NCI-H128 (cell line): ENCODE measurements around the gene OSBP2.
"Not testable (repeated sequence)": the region's sequence is repeated elsewhere in the genome, so short reads cannot be mapped to it uniquely, and the experiment has no call there.

Experiments
- DNase-seq: peaks from one replicate; lab custom pipeline; 2025; ENCODE audit not compliant: unreplicated experiment; lab: John Stamatoyannopoulos, UW

Gene OSBP2

DNA sequence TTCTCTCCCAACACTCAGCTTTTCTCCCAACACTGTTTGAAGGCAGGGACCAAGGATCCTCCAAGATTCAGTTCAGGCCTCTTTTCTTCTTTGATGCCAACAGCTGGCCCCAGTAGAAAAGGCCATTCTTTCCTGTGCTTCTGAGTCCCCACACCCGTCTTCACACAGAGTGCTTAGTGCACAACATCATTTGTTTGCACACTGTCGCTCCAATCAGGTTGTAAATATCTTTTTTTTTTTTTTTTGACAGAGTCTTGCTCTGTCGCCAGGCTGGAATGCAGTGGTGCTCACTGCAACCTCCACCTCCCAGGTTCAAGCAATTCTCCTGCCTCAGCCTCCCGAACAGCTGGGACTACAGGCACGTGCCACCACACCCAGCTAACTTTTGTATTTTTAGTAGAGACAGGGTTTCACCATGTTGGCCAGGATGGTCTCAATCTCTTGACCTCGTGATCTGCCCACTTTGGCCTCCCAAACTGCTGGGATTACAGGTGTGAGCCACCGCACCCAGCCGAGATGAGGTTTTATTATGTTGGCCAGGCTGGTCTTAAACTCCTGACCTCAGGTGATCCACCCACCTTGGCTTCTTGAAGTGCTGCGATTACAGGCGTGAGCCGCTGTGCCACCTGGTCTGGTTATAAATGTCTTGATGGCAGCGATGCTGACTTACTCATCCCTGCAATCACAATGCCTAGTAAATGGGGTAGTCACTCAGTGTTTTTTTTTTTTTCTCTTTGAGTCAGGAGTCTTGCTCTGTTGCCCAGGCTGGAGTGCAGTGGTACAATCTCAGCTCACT, 14.6 kb upstream of the OSBP2 start:
- DNase-seq = not testable (repeated sequence)

DNA sequence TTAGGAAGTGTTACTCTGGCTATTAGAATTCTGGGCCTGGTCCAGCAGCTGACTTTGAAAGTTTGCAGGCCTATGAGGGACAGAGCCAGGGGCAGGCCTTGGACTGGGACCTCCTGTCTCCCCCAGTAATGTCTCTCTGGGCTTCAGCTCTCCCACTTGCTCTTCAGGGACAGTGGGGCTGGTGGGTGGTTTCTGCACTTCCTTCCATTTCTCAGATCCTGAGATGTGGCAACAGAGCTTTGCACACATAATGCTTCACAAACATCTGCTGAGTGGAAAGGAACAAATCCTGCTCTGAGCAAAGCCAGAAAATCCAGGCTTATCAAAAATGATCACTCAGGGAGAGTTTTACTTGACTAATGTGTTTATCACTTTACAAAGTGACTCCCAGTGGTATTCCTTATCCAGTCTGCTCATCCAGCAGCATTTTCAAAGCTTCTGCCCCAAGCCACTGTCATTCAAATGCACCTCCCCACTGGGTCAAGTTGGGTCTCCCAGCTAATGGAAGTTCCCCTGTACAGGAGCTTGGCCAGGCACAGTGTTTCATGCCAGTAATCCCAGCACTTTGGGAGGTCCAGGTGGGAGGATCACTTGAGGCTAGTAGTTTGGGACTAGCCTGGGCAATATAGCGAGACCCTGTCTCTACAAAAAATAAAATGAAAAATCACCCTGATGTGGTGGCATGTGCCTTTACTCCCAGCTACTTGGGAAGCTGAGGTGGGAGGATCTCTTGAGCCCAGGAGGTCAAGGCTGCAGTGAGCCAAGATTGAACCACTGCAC, 13.5 kb upstream of the OSBP2 start:
- DNase-seq = no peak

DNA sequence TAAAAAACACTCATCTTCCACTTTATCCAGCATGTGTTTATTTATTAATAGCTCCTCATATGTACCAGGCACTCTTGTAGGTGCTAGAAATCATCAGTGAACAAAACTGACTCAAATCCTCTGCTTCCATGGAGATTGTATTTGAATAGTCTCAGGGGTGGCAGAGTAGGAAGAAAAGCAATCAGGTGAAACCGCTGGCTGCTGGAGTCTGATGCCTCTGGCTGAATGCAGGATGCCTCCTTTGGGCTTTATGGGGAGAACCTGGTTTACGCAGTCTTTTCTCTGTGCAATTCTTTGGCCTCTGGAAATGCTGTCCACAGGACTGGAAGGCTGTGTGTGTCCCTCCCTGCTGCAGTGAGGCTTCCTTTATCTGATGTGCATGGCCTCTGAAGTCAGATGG, 12.8 kb upstream of the OSBP2 start:
- DNase-seq = peak; percentile 0

DNA sequence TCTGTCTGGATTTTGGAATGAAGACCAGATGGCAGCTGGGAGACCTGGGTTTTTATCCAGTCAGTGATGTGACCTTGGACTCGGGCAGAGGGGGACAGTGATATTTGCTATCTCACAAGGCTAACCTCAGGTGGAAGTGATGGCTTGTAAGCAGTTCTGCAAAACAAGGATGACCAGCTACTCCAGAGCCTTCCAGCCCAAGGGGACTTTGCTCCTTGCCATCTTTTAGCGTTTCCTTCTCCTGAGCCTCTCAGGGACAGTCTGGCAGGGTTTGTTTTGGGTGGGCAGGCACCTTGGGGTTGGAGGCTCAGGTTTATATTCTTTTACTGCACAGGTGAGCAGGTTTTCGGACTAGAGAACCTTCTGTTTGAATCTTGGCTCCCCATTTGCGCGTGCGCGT, 9.5 kb upstream of the OSBP2 start:
- no peak for DNase-seq

DNA sequence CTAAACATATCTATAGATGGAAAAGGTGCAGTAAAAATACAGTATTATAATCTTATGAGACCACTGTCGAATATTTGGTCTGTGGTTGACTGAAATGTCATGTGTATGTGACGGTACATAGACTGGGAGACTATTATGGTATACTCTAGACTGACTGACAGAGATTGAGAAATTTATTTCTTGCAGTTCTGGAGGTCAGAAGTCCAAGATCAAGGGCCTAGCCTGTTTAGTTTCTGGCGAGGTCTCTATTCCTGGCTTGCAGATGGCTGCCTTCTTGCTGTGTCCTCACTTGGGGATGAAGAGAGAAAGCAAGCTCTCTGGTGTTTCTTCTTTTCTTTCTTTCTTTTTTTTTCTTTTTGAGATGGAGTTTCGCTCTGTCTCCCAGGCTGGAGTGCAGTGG, 7.3 kb upstream of the OSBP2 start:
- DNase-seq = no peak

DNA sequence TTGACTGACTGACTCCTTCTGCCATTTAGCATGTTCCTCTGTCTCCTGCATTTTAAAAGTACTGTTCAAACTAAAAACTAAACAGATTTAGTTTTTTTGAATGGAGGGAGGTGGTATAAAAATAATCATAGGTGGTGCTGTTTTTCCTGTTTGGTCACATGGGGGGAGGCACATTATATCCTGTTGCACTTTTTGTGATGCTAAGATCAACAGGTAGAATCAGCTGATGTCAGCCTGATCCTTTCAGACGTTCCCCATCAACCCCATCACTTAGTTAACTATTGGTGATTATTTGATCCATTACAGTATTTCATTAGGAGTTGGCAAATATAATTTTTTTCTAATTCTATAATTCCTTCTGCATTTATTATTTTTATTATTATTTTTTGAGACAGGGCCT, 5.1 kb upstream of the OSBP2 start:
- no peak for DNase-seq

DNA sequence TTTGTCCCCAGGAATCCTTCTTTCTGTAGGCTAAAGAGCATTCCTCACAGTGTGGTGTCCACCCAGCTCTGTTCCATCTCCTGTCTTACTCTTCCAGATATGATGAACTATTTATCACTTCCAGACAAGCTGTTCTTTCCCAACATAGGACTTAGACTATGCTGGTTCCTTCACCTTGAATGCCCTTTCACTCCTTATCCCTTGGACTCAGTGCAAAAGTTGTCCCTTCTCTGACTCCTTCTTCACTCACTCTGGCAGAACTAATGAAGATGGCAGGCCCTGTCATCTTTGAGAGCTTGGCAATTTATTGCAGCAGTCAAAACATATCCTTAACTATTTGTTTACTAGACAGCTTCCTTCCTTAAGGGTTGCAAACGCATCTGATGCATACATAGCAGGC, 3.5 kb upstream of the OSBP2 start:
- DNase-seq = no peak

DNA sequence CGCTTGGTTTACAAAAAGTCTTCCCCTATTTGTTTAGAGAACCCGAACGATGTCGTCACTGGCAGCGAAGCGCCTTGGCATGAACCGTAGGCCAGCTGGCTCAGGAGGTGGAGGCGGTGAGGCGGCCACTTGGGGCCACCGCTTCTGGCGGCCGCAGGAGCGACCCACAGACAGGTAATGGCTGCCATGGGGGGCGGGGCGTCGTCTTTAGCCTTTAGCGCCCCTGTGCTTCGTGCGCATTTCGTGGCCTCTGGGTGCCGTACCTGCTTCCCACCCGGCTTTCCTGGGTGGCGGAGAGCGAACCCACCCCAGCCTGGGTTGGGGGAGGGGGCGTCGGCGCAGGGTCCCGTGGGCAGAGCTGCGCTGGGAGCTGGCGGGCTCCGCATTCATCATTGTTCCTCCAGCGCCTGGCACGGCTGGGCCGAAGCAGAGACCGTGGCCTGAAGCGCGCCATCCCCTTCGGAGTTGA, 469 bp upstream of the OSBP2 start:
- peak; percentile 36 for DNase-seq

DNA sequence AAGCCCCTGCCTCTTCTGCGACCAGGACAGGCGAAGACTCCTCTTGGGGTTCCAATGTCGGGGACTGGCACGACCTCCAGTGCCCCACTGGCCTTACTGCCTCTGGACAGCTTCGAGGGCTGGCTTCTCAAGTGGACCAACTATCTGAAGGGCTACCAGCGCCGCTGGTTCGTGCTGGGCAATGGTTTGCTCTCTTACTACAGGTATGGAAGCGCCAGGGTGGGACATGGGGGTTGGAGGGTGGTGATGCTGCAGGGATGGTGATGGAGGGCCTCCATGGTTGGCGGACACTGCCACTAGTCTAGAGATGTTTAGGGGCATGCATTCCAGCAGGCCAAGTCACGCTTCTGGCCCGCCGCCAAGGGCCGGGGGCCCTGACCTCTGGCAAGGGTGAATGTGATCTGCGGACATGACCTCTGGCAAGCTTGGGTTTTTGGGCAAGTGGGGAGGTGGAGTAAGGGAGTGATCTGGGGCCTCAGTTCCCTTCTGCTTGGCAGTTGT, 727 bp downstream of the OSBP2 start:
- no peak for DNase-seq

DNA sequence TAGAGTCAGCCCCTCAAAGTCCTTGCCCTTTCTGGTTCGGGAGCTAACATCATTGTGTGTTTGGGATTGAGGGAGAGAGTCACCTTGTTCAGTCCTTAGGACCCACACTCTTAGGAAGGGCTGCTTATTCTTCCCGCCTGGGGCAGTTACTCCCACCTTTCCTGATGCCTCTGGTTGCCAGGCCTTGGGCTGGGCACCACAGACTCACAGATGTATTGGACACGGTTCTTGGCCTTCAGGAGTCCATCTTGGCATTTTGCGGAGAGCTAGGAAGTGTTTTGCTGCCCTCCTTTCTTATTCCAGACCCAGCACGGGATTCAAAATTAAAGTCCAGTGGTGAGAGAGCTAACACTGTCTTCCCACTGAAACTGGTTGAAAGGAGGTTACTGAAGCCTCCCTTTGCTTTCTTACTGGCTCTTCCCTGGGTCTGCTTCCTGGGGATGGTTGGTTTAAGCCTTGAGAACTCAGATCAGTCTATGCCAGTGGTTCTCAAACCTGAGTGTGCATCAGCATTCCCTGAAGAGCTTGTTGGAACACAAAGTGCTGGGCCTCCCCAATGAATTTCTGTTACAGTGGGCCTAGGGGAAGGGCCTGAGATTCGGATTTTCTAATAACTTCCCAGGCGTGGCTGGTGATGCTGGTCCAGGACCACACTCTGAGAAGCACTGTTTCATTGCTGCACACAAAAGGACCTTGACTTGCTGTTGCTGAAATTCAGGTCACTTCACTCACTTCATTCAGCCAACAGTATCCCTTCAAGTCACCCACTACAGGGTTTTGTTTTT, 1.4 kb downstream of the OSBP2 start:
- DNase-seq = no peak

DNA sequence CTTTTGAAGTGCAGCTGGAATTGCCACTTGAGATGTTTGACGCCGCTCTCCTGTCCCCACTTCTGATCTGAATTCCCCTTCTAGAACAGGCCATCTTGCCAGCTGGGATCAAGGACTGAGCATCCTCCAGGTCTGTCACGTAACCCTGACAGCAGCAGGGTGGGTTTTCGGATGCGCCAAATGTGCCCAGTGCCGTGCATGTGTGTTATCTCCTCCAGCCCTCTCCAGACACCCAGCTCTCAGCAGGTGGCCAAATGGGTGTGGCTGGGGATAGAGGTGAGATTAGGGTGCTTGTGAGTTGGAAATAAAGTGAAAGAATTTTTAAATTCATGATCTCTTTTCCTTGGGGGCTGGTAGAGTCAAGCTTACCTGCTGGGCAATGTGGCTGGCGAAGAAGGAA, 3.3 kb downstream of the OSBP2 start:
- DNase-seq = no peak

DNA sequence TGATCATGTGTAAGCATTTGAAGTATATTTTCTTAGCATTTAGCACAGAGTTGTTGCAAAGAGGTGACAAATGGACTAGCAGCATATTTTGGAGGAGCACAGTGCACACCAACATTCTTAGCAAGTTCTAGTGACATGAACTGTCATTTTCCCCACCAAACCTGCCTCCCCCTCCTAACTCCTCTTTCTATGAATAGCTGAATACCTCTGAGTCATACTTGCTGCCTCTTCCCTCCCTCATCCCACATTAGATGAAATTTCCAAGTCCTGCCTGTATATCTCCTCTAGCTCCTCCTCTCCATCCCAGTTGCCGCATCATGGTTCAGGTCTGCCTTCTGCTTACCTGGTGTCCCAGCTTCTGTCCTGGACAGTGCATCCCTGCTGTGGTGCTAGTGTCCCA, 7.2 kb downstream of the OSBP2 start:
- DNase-seq = no peak

DNA sequence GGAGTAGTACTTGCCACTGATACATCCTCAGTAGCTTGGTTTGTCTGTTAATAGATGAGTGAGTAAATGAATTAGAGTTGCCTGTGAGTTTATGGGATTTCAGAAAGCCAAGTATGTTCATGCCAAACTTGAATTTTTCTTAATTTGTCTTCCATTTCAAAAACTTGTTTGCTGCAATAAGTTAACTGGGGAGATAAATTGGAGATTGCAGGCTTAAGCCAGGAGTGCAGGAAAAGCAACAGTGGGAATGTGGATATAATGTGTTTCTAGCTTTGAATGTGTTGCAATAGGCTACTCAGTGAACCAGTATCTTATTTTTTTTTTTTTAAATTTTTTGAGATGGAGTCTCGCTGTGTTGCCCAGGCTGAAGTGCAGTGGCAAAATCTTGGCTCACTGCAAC, 8.2 kb downstream of the OSBP2 start:
- DNase-seq = no peak

DNA sequence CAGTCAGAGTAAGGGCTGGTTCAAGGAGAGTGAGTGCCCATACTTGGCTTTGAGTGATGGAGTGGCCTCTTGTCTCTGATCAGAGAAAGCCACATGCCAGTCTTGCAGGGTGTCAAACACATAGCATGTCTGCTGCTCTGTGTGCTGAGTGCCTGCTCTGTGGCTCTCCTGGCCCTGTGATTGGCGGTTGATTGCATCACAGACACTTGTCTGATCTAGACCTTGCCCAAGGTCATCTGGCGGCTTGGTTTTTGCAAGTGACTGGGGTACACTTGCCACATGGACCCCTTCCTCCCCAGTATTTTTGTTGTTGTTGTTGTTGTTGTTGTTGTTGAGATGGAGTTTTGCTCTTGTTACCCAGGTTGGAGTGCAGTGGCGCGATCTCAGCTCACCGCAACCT, 10.3 kb downstream of the OSBP2 start:
- no peak for DNase-seq

DNA sequence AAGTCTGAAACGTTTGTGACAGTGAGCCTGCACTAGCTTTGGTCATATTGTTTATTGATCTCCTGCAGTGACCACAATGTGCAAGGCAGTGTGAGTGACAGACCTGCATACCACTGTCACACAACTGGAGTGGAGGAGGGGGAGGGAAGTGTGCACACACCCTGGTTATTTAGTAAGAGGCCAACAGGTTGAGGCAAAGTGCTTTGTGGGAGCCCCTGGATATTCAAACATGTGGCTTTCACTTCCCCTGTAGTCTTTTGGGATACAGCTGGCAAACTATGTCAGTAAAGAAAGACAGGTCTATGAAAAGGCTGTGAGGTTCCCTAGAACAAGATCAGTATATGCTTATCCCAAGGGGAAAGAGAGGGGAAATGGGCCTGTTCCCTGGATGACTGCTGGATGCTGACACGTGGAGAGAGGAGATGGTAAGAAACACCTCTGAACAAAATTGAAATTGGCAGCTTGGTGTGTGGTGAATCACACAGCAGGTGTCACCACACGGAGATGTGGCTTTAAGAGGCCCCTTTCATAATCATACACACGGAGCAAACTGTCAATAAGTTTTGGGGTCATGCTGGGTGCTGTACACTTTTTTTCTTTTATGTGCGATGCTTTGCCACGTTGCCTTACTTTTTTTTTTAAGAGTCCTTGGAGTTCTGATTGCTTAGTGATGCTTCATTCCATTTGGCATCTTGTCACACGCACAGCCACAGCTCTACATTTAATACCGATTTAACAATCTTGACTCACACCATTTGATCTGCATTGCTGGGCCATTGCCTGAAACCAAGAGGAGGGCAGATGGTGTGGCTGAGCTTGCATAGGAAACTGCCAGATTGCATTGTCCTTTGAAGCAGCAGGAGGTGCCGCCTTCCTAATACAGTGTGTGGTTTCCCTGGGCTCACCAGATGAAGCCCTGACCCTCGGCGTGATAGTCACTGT, 11.3 kb downstream of the OSBP2 start:
- no peak for DNase-seq

DNA sequence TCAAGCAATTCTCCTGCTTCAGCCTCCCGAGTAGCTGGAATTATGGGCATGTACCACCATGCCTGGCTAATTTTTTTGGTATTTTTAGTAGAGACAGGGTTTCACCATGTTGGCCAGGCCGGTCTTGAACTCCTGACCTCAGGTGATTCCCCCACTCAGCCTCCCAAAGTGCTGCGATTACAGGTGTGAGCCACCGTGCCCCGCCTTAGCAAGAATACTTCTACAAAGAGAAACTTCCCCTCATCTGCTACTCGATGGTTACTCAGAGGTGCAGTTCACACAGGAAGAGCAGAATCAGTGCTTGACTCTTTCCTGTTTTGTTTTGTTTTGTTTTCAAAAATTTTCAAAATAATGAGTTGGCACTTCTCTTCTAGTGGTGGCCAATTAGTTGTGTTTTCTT, 15.3 kb downstream of the OSBP2 start:
- not testable (repeated sequence) for DNase-seq

DNA sequence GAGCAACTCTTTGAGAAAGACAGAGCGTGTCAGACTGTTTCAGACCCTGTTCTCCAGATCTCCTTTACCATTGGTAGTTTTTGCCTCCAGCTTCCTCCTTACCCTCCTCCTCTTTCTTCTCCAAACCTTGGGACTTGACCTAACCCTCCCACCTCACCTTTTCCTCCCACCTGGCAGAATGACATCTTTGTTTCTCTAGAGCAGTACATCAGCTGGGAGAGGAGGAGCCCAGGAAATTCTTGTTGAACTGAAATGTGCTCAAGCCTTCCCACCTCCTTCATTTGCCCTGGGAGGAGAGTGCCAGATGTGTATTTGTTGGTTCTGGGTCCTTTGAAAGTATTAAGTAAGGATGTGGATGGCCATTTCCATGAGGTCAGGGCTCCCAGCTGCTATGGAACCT, 17.4 kb downstream of the OSBP2 start:
- DNase-seq = no peak

DNA sequence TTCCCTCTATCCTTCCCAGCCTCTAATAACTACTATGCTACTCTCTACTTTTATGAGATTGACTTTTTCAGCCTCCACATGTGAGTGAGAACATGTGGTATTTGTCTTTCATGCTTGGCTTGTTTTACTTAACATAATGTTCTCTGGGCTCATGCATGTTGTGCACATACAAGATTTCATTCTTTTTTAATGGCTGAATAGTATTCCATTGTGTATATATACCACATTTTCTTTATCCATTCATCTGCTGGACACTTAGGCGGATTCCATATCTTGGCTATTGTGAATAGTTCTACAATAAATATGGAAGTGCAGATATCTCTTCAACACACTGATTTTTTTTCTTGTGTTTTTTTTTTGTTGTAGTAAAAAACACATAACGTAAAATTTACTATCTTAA, 19.4 kb downstream of the OSBP2 start:
- no peak for DNase-seq

DNA sequence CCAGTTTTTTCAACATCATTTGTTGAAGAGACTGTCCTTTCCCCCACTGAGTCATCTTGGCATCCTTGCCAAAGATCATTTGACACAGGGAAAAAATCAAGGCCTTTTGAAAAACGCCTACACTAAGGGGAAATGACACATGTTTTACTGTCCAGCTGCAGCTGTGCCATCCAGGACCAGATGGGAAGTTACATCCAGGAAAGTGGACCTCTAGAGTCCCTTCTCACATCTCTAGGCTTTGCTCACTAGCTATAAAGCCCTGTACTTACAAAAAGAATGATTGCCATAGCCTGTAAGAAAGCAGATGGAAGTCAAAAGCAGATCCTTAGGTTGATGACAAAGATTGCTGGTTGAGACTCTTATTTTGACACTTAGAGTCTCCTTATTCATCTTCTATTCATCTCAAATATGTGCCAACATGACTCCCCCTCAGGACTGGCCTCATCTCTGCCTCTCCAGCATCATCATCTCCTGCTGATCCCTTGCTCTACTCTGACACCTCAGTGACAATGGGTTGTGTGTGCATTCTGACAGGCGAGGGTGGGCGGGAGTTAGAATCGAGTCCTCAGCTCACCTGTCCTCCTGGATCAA, 22.8 kb downstream of the OSBP2 start:
- DNase-seq = no peak

DNA sequence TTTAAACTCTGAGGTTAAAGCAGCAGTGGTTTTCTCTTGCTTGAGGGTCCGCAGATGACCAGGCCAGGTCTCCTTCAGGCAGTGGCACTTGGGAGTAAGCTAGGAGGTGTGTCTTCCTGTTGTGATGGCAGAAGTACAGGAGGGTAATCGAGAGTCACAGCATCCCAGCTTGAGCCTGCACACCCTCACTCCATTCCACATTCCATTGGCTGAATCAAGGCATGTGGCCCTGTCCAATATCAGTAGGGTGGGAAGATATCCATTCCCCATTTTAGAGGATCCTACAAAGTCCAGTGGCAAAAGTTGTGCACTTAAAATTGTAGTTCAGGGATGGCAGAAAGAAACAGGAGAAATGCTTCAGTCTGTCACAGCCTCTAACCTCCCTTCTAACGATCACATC, 23.3 kb downstream of the OSBP2 start:
- no peak for DNase-seq
